Adipocyte (in vitro differentiated cells): ENCODE results near the gene KRT73.

Experiments
- DNase-seq: peaks from one replicate; pipeline ENCODE4 v3.0.0-alpha.2; 2015; ENCODE audit warnings: low read depth
- H3K27me3 ChIP-seq: replicated peaks from 2 replicates; pipeline ENCODE4 v1.7.0; 2013; ENCODE audit warnings: mild to moderate bottlenecking, low read length, moderate library complexity; ENCODE audit not compliant: control insufficient read depth, insufficient read depth
- H3K36me3 ChIP-seq: 2 replicates; pipeline ENCODE4 v1.7.0; 2013; ENCODE audit warnings: low read length, mild to moderate bottlenecking, moderate library complexity; ENCODE audit not compliant: control insufficient read depth, insufficient read depth, severe bottlenecking
- H3K4me1 ChIP-seq: 2 replicates; pipeline ENCODE4 v1.7.0; 2013; ENCODE audit warnings: mild to moderate bottlenecking, low read length, moderate library complexity; ENCODE audit not compliant: control insufficient read depth, insufficient read depth
- H3K4me3 ChIP-seq: 2 replicates; pipeline ENCODE4 v1.7.0; 2013; ENCODE audit warnings: mild to moderate bottlenecking, low read length, moderate library complexity
- H3K9ac ChIP-seq: 2 replicates; pipeline ENCODE4 v1.7.0; 2013; ENCODE audit warnings: mild to moderate bottlenecking, low read length, moderate library complexity
- H3K9me3 ChIP-seq: 2 replicates; pipeline ENCODE4 v1.7.0; 2013; ENCODE audit warnings: mild to moderate bottlenecking, low read length, moderate library complexity; ENCODE audit not compliant: control insufficient read depth

Gene KRT73

DNA sequence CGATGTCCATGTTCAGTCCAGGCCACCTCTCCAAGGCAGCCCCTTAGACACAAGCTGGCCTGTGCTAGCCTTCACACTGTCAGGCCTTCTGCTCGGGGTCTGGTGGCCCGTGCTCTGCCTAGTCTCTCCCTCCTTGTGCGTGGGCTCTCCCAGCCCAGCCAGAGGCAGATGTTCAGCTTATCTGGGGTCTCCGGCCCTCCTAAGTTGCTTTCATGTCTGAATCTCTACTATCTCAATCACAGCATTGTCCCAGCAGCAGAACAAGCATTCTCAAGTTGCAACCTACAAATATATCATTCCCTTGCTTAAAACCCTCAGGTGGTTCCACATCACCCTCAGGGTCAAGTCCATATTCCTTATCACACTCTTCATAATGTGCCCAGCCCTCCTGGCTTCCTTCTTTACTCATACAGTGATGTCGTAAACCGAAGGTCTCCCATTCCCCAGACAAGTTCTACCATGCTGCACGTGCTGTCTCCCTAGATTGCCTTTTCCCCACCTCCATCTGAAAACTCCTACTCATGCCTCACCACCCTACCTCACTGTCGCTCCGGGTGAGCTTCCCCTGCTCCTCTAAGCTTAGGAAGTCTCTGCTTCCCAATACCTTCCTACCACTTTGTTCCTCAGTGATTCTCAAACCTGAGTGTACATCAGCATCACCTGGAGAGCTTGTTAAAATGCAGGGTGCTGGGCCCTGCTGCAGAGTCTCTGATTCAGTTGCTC lies 1.5 kb downstream of the KRT73 start:
- Histone ChIP-seq H3K9ac (no peak overlapping the region), H3K27me3 (peaks cover 54% of the 10 kb centered on the region), H3K9me3 (no peaks in the 10 kb centered on the region), H3K4me1 (no peaks in the 10 kb centered on the region), H3K36me3 (no peaks in the 10 kb centered on the region), H3K4me3 (no peak overlapping the region)
- no peak for DNase-seq

DNA sequence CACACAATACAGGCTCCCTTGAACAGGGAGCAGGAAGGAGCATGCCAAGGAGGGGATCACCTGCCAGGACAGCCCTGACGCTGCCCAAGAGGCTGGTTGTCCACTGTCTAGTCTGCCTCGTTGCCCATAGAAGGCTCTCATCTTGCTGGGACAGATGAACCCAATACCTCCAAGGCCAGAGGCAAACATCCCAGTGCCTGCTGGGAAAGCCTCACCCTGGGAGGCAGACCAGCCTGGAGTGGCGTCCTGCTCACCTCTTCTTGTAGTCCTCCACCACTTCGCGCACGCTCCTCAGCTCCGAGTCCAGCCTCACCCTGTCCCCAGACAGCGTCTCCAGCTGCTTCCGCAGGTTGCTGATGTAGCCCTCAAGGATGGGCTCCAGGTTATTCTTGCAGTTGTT lies 2.4 kb downstream of the KRT73 start:
- peaks cover 58% of the 10 kb centered on the region for H3K27me3 ChIP-seq
- H3K9ac ChIP-seq = no peak overlapping the region
- no peaks in the 10 kb centered on the region for H3K4me1 ChIP-seq
- no peak for DNase-seq
- H3K4me3 ChIP-seq = no peak overlapping the region
- no peaks in the 10 kb centered on the region for H3K36me3 ChIP-seq
- no peaks in the 10 kb centered on the region for H3K9me3 ChIP-seq

DNA sequence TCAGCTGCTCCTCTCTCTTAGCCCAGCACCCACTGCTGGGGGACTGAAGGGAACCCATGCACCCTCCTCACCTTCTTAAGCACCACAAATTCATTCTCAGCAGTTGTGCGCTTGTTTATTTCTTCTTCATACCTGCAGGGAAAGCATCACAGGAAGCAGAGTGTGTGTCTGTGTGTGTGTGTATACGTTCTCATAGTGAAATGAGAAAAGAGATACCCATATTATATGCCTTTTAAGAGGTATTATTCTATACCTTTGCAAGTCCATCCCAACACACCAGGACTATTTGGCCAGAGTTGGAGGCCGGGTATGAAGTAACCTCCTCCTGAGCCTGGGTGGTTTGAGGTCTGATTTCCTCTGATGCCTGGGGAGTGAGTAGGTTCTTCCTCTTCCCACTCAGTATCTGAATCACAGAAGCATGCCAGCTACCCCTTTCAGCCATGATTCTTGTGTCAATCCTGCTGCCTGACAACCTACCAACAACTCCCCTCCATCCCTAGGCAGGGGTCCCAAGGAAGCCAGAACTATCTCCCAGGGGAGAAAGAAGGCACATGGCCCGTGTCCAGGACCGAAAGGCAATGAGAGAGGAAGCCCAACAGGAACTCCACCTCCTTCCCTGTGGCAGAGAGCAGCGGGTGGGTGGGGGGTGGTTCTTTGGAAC lies 3.0 kb downstream of the KRT73 start:
- no peak overlapping the region for H3K9ac ChIP-seq
- peaks cover 56% of the 10 kb centered on the region for H3K27me3 ChIP-seq
- DNase-seq = no peak
- H3K9me3 ChIP-seq = no peaks in the 10 kb centered on the region
- no peak overlapping the region for H3K4me3 ChIP-seq
- no peaks in the 10 kb centered on the region for H3K4me1 ChIP-seq
- H3K36me3 ChIP-seq = no peaks in the 10 kb centered on the region

DNA sequence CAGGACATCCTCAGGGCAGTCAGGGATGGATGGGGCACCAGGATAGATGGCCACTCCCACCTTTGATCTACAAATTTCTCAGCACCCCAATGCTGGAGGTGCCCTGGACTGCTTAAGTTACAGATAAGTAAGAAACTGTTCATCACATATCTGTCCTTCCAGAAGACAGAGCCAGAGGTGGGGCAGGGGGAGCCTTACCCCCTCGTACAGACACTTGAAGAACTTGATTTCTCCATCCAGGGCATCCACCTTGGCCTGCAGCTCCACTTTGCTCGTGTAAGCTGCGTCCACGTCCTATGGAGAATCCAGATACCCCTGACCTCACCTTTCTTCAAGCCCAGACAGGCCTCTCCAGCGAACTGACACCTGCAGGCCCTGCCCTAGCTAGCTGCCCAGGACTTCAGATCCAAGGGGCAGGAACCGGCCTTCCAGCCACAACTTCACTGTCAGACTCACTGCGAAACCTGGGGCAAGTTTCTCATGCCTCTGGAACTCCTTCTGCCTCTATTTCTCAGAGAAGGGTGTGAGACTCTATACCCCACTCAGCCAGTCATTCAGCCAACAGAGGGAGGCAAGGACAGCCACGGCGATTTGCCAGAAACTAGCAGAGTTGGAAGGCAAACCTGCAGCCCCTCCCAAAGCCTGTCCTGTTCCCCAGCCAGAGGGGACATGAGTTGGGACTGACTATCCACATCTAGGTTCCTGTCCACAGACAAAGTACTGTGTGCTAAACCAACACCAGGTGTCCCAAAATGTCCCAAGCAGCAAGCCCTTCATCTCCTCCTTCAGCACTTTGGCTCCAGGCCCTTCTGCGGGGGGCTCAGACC lies 3.8 kb downstream of the KRT73 start:
- Histone ChIP-seq H3K27me3 (peaks cover 60% of the 10 kb centered on the region), H3K4me3 (no peak overlapping the region), H3K36me3 (no peaks in the 10 kb centered on the region), H3K9ac (no peak overlapping the region), H3K9me3 (no peaks in the 10 kb centered on the region), H3K4me1 (no peaks in the 10 kb centered on the region)
- DNase-seq = no peak

DNA sequence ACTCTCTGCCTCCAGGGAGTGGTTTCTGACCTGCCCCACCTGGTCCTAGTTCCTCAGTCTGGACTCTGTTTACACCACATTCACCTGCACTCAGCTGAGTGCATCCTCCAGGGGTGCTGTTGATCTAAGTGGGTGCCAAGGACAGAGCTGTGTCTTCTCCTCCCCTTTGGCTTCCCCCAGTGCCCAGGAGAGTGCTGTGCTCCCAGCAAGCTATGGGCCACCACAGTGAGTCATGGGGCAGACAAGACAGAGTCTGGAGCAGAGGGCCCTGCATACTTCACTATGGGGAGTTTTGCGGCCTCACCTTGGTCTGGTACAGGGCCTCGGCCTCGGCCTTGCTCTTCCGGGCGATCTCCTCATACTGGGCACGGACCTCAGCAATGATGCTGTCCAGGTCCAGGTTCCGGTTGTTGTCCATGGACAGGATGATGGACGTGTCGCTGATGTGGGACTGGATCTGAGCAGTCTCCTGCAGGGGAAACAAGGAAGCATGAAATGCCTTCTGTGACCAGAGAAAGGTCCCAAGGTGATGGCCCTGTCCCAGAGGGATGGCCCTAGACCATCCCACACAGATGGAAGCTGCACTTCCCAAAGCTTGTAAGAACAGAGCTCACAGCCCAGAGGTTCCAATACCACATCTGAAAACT lies 4.9 kb downstream of the KRT73 start:
- Histone ChIP-seq H3K9me3 (no peaks in the 10 kb centered on the region), H3K9ac (no peak overlapping the region)
- DNase-seq = no peak

DNA sequence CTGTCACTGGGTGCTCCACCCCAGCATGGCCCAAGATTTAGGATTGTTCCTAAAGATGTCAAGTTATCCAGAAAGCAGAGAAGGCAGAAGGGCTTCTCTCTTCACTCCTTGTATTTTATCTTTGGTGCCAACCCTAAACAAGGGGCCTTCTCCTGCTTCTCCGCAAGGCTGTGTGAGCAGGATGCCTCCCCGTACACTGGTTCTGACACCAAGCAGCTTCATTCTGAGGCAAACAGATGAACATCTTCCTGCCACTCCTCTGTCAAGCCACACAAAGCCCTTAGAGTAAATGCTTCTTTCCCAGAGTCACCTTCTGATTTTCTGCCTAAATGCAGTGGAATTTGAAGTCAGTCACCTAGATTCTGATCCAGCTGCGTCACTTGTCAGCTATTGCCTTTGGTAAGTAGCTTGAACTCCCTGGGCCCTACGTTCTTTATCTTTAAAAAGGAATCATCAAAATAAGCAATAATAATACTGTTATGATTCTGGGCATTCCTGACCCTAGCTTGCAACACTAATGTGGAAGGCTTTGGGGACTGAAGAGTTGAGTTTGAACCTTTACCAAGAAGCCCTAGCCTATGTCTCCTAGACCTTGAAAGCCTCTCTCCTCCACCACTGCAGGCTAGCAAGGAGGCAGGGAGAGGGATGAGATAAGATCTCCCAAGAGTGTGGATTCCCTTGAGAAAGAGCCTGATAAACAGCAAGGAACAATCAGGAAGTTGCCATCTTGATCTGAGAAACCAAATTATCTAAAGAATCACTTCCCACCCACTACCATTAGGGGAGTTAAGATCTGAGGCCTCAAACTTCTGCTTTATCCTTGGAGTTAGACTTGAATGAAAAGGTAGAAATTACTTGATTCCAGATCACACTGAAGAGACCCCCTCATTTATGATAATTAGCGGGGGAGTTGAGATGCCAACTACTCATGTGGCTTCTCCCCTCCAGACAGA lies 5.7 kb downstream of the KRT73 start:
- no peak for DNase-seq
- Histone ChIP-seq H3K9ac (no peak overlapping the region), H3K27me3 (peaks cover 68% of the 10 kb centered on the region), H3K36me3 (no peaks in the 10 kb centered on the region), H3K9me3 (no peaks in the 10 kb centered on the region), H3K4me1 (no peaks in the 10 kb centered on the region), H3K4me3 (no peak overlapping the region)

More for the DNA sequence above, 4.9 kb downstream of the KRT73 start:
- H3K36me3 ChIP-seq = no peaks in the 10 kb centered on the region
- no peaks in the 10 kb centered on the region for H3K4me1 ChIP-seq
- H3K4me3 ChIP-seq = no peak overlapping the region
- H3K27me3 ChIP-seq = peaks cover 63% of the 10 kb centered on the region

DNA sequence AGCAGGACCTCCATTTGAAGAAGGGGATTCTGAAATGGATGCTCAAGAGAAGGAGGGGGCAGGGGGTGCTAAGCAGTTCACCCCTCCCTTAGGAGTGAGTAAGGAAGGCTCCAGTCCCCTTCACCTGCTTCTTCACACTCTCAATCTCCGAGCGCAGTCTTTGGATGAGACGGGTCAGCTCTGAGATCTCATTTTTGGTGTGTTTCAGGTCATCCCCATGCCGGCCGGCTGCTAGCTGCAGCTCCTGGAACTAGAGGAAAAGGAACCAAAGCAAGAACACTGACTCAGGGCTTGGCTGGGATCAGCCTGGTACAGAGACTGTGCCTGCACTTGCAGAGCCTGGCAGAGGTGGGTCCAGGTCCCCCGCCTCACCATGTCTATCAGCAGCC lies 7.3 kb downstream of the KRT73 start:
- DNase-seq = no peak
- H3K27me3 ChIP-seq = peaks cover 68% of the 10 kb centered on the region

DNA sequence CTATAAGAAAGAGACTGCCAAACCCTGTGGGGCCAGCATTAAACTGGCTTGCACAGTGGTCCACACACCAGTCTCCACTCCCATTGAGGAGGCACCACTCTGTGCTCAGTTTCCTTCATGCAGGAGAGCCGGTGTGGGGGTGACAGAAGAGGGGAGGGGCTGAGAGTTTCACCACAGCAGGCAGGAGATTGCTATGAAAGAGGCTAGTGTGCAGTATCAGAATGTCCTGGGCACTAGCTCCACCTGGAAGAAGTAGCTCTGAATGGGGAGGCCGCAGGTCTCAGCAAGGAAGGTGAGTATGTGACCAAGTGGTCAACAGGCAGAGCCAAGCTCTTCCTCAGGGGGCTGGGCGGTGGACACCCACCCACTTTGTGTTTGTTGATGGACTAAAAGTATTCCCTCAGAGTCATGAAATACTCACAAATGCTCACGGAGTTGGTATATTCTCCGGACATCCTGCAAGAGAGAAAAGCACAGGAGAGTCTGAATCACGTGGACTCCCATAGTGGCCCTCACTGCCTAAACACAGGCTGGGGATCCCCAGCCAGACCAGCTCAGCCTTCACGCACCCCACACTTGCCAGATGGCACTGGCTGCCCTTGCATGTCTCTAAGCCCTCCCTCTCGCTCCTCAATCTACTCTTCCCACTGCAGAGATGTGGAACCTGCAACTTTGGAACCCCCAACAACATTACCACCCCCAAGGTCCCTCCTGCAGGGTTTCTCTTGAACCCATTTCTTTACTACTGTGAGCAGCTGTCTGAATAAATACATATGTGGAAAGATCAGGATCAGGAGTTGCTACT lies 9.3 kb downstream of the KRT73 start:
- Histone ChIP-seq H3K9me3 (no peaks in the 10 kb centered on the region), H3K27me3 (peaks cover 79% of the 10 kb centered on the region), H3K4me3 (no peak overlapping the region), H3K36me3 (no peaks in the 10 kb centered on the region), H3K4me1 (no peaks in the 10 kb centered on the region), H3K9ac (no peak overlapping the region)
- DNase-seq = no peak

More for the DNA sequence above, 7.3 kb downstream of the KRT73 start:
- H3K4me1 ChIP-seq = no peaks in the 10 kb centered on the region
- no peaks in the 10 kb centered on the region for H3K36me3 ChIP-seq
- no peak overlapping the region for H3K9ac ChIP-seq
- no peak overlapping the region for H3K4me3 ChIP-seq
- H3K9me3 ChIP-seq = no peaks in the 10 kb centered on the region

DNA sequence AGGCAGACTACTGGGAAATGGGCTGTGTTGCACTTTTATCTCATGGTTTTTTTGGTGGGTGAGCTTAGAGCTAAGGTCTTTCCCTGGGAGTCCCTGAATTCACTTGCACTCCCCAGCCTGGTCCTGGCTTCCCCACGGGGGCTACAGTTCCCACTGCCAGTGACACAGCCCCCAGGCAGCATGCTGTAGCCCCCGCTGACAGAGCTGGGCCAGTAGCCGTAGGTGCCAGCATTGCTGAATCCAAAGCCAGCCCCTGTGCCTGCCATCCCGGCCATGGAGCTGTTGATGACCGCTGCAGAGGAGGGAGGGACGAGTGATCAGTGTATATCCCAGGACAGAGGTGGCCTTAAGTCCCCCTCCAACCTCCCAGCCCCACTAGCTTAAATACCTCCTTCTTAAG lies 10.2 kb downstream of the KRT73 start:
- Histone ChIP-seq H3K9ac (no peak overlapping the region), H3K27me3 (peaks cover 74% of the 10 kb centered on the region), H3K4me1 (no peaks in the 10 kb centered on the region), H3K9me3 (no peaks in the 10 kb centered on the region), H3K36me3 (no peaks in the 10 kb centered on the region), H3K4me3 (no peak overlapping the region)
- no peak for DNase-seq

DNA sequence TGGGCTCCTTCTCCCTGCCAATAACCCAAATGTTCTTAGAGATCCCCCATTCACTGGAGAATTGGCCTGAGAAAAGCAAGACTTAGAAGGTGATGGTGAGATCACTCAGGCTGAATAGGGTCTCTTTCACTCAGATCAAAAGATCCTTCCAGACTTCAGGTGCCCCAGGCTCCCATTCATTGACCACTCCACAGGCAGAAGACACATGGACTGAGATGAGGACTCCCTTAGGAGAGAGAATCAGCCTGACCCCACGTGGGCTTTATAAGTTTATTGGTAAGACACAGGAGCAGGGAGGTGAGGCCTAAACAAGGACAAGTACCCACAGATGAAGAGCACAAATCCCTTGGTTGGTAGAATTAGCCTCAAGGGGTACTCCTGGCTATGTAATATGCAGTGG lies 11.0 kb downstream of the KRT73 start:
- no peaks in the 10 kb centered on the region for H3K9me3 ChIP-seq
- peaks cover 74% of the 10 kb centered on the region for H3K27me3 ChIP-seq
- DNase-seq = no peak
- no peaks in the 10 kb centered on the region for H3K4me1 ChIP-seq
- no peak overlapping the region for H3K4me3 ChIP-seq
- no peaks in the 10 kb centered on the region for H3K36me3 ChIP-seq
- H3K9ac ChIP-seq = no peak overlapping the region
